Muscle layer of colon (tissue), 2 donors: ENCODE measurements around the gene GTF3C2.
"Not testable (repeated sequence)": the region's sequence is repeated elsewhere in the genome, so short reads cannot be mapped to it uniquely, and the experiment has no call there.

Experiments
- H3K27ac ChIP-seq: one replicate; pipeline ENCODE4 v1.7.0; 2013; ENCODE audit warnings: low read depth, mild to moderate bottlenecking, low read length, moderate library complexity
- H3K27me3 ChIP-seq, 2 donors: one replicate each; pipeline ENCODE4 v1.7.0; 2013; ENCODE audit warnings: low read length in 2 of 2, mild to moderate bottlenecking in 2 of 2; ENCODE audit not compliant: insufficient read depth in 2 of 2, control insufficient read depth in 1 of 2
- H3K36me3 ChIP-seq: one replicate; pipeline ENCODE4 v1.7.0; 2013; ENCODE audit warnings: mild to moderate bottlenecking, low read length; ENCODE audit not compliant: insufficient read depth
- H3K4me1 ChIP-seq: one replicate; pipeline ENCODE4 v1.7.0; 2013; ENCODE audit warnings: mild to moderate bottlenecking, low read length; ENCODE audit not compliant: insufficient read depth
- H3K4me3 ChIP-seq, 2 donors: one replicate each; pipeline ENCODE4 v1.7.0; 2013; ENCODE audit warnings: low read length in 2 of 2, low read depth in 1 of 2, mild to moderate bottlenecking in 1 of 2, moderate library complexity in 1 of 2
- H3K9ac ChIP-seq: one replicate; pipeline ENCODE4 v1.7.0; 2013; ENCODE audit warnings: low read length
- H3K9me3 ChIP-seq: one replicate; pipeline ENCODE4 v1.7.0; 2013; ENCODE audit warnings: mild to moderate bottlenecking, low read length
- donor health status: abdominal sarcoma.
- donor health status: Adenocarcinoma of cecum.

The GTF3C2 gene

GRCh38 chr2:27303093-27304025 lies 53.2 kb downstream of the GTF3C2 start:
- Histone ChIP-seq H3K27me3 (peaks cover 20 to 31% of the 10 kb centered on the region in 2 donors), H3K36me3 (no peaks in the 10 kb centered on the region), H3K9me3 (no peaks in the 10 kb centered on the region), H3K4me1 (peaks cover 8% of the 10 kb centered on the region), H3K9ac (no peak overlapping the region), H3K4me3 (peak overlapping the region in 1 of 2 donors; percentile 32), H3K27ac (no peak overlapping the region)

- H3K9ac ChIP-seq, H3K4me3 ChIP-seq, H3K27me3 ChIP-seq, H3K36me3 ChIP-seq, H3K27ac ChIP-seq, H3K4me1 ChIP-seq, H3K9me3 ChIP-seq: not testable (repeated sequence)
Measured at GRCh38 chr2:27300606-27301005, 56.0 kb downstream of the GTF3C2 start.

- no peak overlapping the region for H3K4me3 ChIP-seq
- H3K27ac ChIP-seq, result no peak overlapping the region
- no peak overlapping the region for H3K9ac ChIP-seq
- no peaks in the 10 kb centered on the region for H3K9me3 ChIP-seq
- no peaks in the 10 kb centered on the region for H3K36me3 ChIP-seq
- H3K27me3 ChIP-seq, result no peaks in the 10 kb centered on the region
- no peaks in the 10 kb centered on the region for H3K4me1 ChIP-seq
Measured at GRCh38 chr2:27298391-27299080, 58.0 kb downstream of the GTF3C2 start.

GRCh38 chr2:27297195-27297594 lies 59.4 kb downstream of the GTF3C2 start:
- Histone ChIP-seq H3K4me3 (no peak overlapping the region), H3K9me3 (no peaks in the 10 kb centered on the region), H3K27me3 (no peaks in the 10 kb centered on the region), H3K36me3 (no peaks in the 10 kb centered on the region), H3K27ac (no peak overlapping the region), H3K9ac (no peak overlapping the region), H3K4me1 (no peaks in the 10 kb centered on the region)

- no peaks in the 10 kb centered on the region for H3K4me1 ChIP-seq
Measured at GRCh38 chr2:27296481-27296880, 60.1 kb downstream of the GTF3C2 start.

GRCh38 chr2:27294928-27295327 lies 61.6 kb downstream of the GTF3C2 start:
- Histone ChIP-seq H3K9ac (no peak overlapping the region), H3K4me1 (no peaks in the 10 kb centered on the region), H3K27me3 (no peaks in the 10 kb centered on the region), H3K4me3 (no peak overlapping the region), H3K27ac (no peak overlapping the region), H3K9me3 (no peaks in the 10 kb centered on the region), H3K36me3 (no peaks in the 10 kb centered on the region)

More at GRCh38 chr2:27296481-27296880, 60.1 kb downstream of the GTF3C2 start:
- no peaks in the 10 kb centered on the region for H3K9me3 ChIP-seq
- no peak overlapping the region for H3K9ac ChIP-seq
- H3K27ac ChIP-seq, result no peak overlapping the region
- no peak overlapping the region for H3K4me3 ChIP-seq
- no peaks in the 10 kb centered on the region for H3K27me3 ChIP-seq
- no peaks in the 10 kb centered on the region for H3K36me3 ChIP-seq

GRCh38 chr2:27291865-27292264 lies 64.7 kb downstream of the GTF3C2 start:
- Histone ChIP-seq H3K36me3 (no peaks in the 10 kb centered on the region), H3K4me1 (no peaks in the 10 kb centered on the region)

GRCh38 chr2:27290549-27290948 lies 66.0 kb downstream of the GTF3C2 start:
- no peak overlapping the region for H3K27ac ChIP-seq
- H3K4me3 ChIP-seq, result no peak overlapping the region
- no peaks in the 10 kb centered on the region for H3K4me1 ChIP-seq

More at GRCh38 chr2:27291865-27292264, 64.7 kb downstream of the GTF3C2 start:
- no peaks in the 10 kb centered on the region for H3K27me3 ChIP-seq
- no peak overlapping the region for H3K27ac ChIP-seq
- no peak overlapping the region for H3K4me3 ChIP-seq
- no peaks in the 10 kb centered on the region for H3K9me3 ChIP-seq
- no peak overlapping the region for H3K9ac ChIP-seq

GRCh38 chr2:27288610-27289009 lies 68.0 kb downstream of the GTF3C2 start:
- Histone ChIP-seq H3K27ac (no peak overlapping the region), H3K36me3 (no peaks in the 10 kb centered on the region), H3K4me3 (no peak overlapping the region), H3K9me3 (no peaks in the 10 kb centered on the region), H3K4me1 (no peaks in the 10 kb centered on the region), H3K27me3 (no peaks in the 10 kb centered on the region), H3K9ac (no peak overlapping the region)

More at GRCh38 chr2:27290549-27290948, 66.0 kb downstream of the GTF3C2 start:
- Histone ChIP-seq H3K36me3 (no peaks in the 10 kb centered on the region), H3K9me3 (no peaks in the 10 kb centered on the region), H3K27me3 (no peaks in the 10 kb centered on the region), H3K9ac (no peak overlapping the region)

GRCh38 chr2:27285481-27285880 lies 71.1 kb downstream of the GTF3C2 start:
- Histone ChIP-seq H3K36me3 (no peaks in the 10 kb centered on the region), H3K9me3 (no peaks in the 10 kb centered on the region), H3K9ac (no peak overlapping the region), H3K27ac (no peak overlapping the region), H3K4me1 (no peaks in the 10 kb centered on the region), H3K27me3 (peaks cover 0 to 10% of the 10 kb centered on the region in 2 donors), H3K4me3 (no peak overlapping the region)

GRCh38 chr2:27284996-27285395 lies 71.6 kb downstream of the GTF3C2 start:
- Histone ChIP-seq H3K4me3 (no peak overlapping the region), H3K27ac (no peak overlapping the region)

More at GRCh38 chr2:27284996-27285395, 71.6 kb downstream of the GTF3C2 start:
- Histone ChIP-seq H3K9me3 (no peaks in the 10 kb centered on the region), H3K4me1 (peaks cover under 1% of the 10 kb centered on the region), H3K36me3 (no peaks in the 10 kb centered on the region), H3K27me3 (peaks cover 0 to 10% of the 10 kb centered on the region in 2 donors), H3K9ac (no peak overlapping the region)
